ENCODE results near the gene ZNF83. TPM values are rescaled to one million over a fixed set of nuclear protein-coding genes. Genes with fewer than 3 reads are reported as not detected.

ZNF83 gene
- total and polyA plus RNA-seq, 2 donors (not counting 1 experiment from before 2014, with no cell fraction given), result 92.3 to 95.8 TPM

DNA sequence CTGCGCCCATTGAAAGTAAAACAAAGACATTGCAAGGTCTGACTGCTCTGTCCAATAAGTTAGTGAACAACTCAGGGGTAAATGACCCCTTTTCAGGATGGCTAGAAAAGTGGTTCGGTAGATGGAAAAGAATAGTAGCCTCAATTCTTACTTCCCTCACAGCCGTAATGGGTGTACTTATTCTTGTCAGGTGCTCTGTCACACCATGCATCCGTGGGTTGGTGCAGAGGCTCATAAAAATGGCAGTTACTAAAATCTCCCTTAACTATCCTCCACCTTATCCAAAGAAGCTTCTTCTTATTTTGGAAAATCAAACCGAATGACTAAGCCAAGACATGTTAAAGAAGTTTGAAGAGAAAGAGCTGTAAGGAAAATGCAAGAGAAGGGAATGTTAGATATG lies 31.4 kb upstream of the ZNF83 start:
- Histone ChIP-seq H4K20me1 (ENCODE audit: control insufficient read depth, insufficient read depth, low read length, poor library complexity, severe bottlenecking) (no peaks in the 10 kb centered on the region), H3K4me3 (ENCODE audit: control extremely low read depth in 1 of 5, extremely low read depth in 1 of 5, insufficient read depth in 1 of 5, low read depth in 2 of 5, low read length in 4 of 5) (no peak overlapping the region), H3K9me3 (ENCODE audit: control extremely low read depth in 1 of 3, control insufficient read depth in 2 of 3, insufficient read depth in 1 of 3, low read length in 2 of 3) (peaks cover 0 to 4% (median 0%) of the 10 kb centered on the region in 3 donors), H3K27ac (ENCODE audit: low read length in 2 of 2) (no peak overlapping the region), H3K36me3 (replicated peaks in 1 of 2; ENCODE audit: control extremely low read depth in 1 of 2, control insufficient read depth in 1 of 2, extremely low read depth in 1 of 2, insufficient read depth in 2 of 2, low read length in 1 of 2) (peaks cover 0 to 2% of the 10 kb centered on the region in 2 experiments), H3K4me1 (ENCODE audit: control insufficient read depth in 2 of 2, insufficient read depth in 2 of 2, low read length in 2 of 2) (no peaks in the 10 kb centered on the region), H3K27me3 (replicated peaks in 1 of 4; ENCODE audit: control extremely low read depth in 1 of 4, control insufficient read depth in 3 of 4, insufficient read depth in 4 of 4, low read length in 3 of 4) (no peaks in the 10 kb centered on the region), H2AFZ (ENCODE audit: insufficient read depth, low read depth, low read length, poor library complexity, severe bottlenecking) (no peak overlapping the region), H3K9ac (ENCODE audit: low read length) (no peak overlapping the region), H3K79me2 (ENCODE audit: control insufficient read depth, insufficient read depth, low read length) (peaks cover 26% of the 10 kb centered on the region), H3K4me2 (replicated peaks; ENCODE audit: low read depth, low read length, poor library complexity, severe bottlenecking) (no peak overlapping the region)
- 100% methylated on average over 1 of the region's 5 CpGs for WGBS (ENCODE audit: insufficient coverage)
- no peak for TF ChIP-seq EZH2 (IDR thresholded peaks at IDR 0.05; ENCODE audit: borderline replicate concordance, insufficient read depth, low read depth, low read length, poor library complexity, severe bottlenecking)
- TF ChIP-seq CTCF (IDR thresholded peaks at IDR 0.05), result no peak
- no peak overlapping the region for H3K27ac Mint-ChIP-seq
- H3K27me3 Mint-ChIP-seq, result no peaks in the 10 kb centered on the region
- intact Hi-C loops (cut with micrococcal nuclease), result no loop called here
- ATAC-seq (ENCODE audit: low read depth), result no peak
- no peak for DNase-seq
- ChIA-PET POLR2A (no interaction called here), CTCF (no interaction called here)
- no peaks in the 10 kb centered on the region for H3K9me3 Mint-ChIP-seq (ENCODE audit: insufficient read depth)
- peaks cover 5% of the 10 kb centered on the region for H3K4me1 Mint-ChIP-seq
- no peak overlapping the region for H3K4me3 Mint-ChIP-seq

DNA sequence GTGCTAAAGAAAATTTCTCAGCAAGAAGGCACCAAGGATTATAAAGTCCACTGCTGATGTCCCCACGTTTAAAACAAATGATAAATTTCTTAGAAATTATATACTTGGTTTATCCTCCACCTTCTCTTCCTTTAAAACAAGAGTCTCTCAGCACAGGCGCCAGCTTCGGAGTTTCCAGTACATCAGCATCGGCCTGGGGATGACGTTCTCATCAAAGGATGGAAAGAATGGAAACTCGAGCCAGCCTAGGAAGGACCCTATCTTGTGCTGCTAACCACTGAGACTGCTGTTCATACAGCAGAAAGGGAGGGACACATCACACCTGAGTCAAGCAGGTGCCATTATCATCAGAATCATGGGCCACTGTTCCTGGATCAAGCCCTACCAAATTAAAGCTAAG lies 29.8 kb upstream of the ZNF83 start:
- Histone ChIP-seq H3K9ac (ENCODE audit: low read length) (no peak overlapping the region), H3K4me2 (replicated peaks; ENCODE audit: low read depth, low read length, poor library complexity, severe bottlenecking) (no peak overlapping the region), H3K36me3 (replicated peaks in 1 of 2; ENCODE audit: control extremely low read depth in 1 of 2, control insufficient read depth in 1 of 2, extremely low read depth in 1 of 2, insufficient read depth in 2 of 2, low read length in 1 of 2) (peaks cover 0 to 2% of the 10 kb centered on the region in 2 experiments), H3K4me1 (ENCODE audit: control insufficient read depth in 2 of 2, insufficient read depth in 2 of 2, low read length in 2 of 2) (no peaks in the 10 kb centered on the region), H3K27me3 (replicated peaks in 1 of 4; ENCODE audit: control extremely low read depth in 1 of 4, control insufficient read depth in 3 of 4, insufficient read depth in 4 of 4, low read length in 3 of 4) (no peaks in the 10 kb centered on the region), H3K4me3 (ENCODE audit: control extremely low read depth in 1 of 5, extremely low read depth in 1 of 5, insufficient read depth in 1 of 5, low read depth in 2 of 5, low read length in 4 of 5) (no peak overlapping the region), H2AFZ (ENCODE audit: insufficient read depth, low read depth, low read length, poor library complexity, severe bottlenecking) (no peak overlapping the region), H3K27ac (ENCODE audit: low read length in 2 of 2) (no peak overlapping the region), H3K9me3 (ENCODE audit: control extremely low read depth in 1 of 3, control insufficient read depth in 2 of 3, insufficient read depth in 1 of 3, low read length in 2 of 3) (peaks cover 0 to under 1% (median 0%) of the 10 kb centered on the region in 3 donors), H3K79me2 (ENCODE audit: control insufficient read depth, insufficient read depth, low read length) (peaks cover 21% of the 10 kb centered on the region), H4K20me1 (ENCODE audit: control insufficient read depth, insufficient read depth, low read length, poor library complexity, severe bottlenecking) (no peaks in the 10 kb centered on the region)
- ATAC-seq (ENCODE audit: low read depth), result no peak
- Mint-ChIP-seq H3K4me1 (no peaks in the 10 kb centered on the region), H3K4me3 (no peak overlapping the region), H3K27me3 (no peaks in the 10 kb centered on the region), H3K9me3 (ENCODE audit: insufficient read depth) (no peaks in the 10 kb centered on the region), H3K27ac (no peak overlapping the region)
- DNase-seq, result no peak
- no peak for TF ChIP-seq CTCF (IDR thresholded peaks at IDR 0.05)
- no peak for TF ChIP-seq EZH2 (IDR thresholded peaks at IDR 0.05; ENCODE audit: borderline replicate concordance, insufficient read depth, low read depth, low read length, poor library complexity, severe bottlenecking)
- CTCF ChIA-PET, result interaction anchor here (0.6 kb wide), 1 partner anchor 11 kb away, joined by 3 read pairs; no protein-coding TSS in a partner anchor
- intact Hi-C loops (cut with micrococcal nuclease), result no loop called here
- POLR2A ChIA-PET, result no interaction called here
- 96% methylated on average over 5 of the region's 6 CpGs for WGBS (ENCODE audit: insufficient coverage)
